AG09319 (cell line): ENCODE results near the gene RTKN.
"Not testable (repeated sequence)": the region's sequence is repeated elsewhere in the genome, so short reads cannot be mapped to it uniquely, and the experiment has no call there.

Source experiments
- DNase-seq: peaks from one replicate; pipeline ENCODE4 v3.0.0-alpha.2; 2010; ENCODE audit warnings: low read depth; ENCODE audit errors: extremely low read depth
- CTCF ChIP-seq: IDR thresholded peaks from 2 replicates; pipeline ENCODE4 v1.5.1; 2011; ENCODE audit warnings: low read depth, mild to moderate bottlenecking, inconsistent platforms, low read length, moderate library complexity

RTKN gene

GRCh38 chr2:74471332-74472065, 29.8 kb upstream of the RTKN start:
- no peak for TF ChIP-seq CTCF
- no peak for DNase-seq

- not testable (repeated sequence) for DNase-seq
These were observed 29.0 kb upstream of the RTKN start for GRCh38 chr2:74470742-74471141.

GRCh38 chr2:74464406-74464805, 22.7 kb upstream of the RTKN start:
- no peak for TF ChIP-seq CTCF
- no peak for DNase-seq

- TF ChIP-seq CTCF = no peak
These were observed 21.0 kb upstream of the RTKN start for GRCh38 chr2:74462786-74463105.

GRCh38 chr2:74462054-74462785, 20.5 kb upstream of the RTKN start:
- TF ChIP-seq CTCF = no peak
- DNase-seq = no peak

More at GRCh38 chr2:74462786-74463105, 21.0 kb upstream of the RTKN start:
- no peak for DNase-seq

- no peak for TF ChIP-seq CTCF
- DNase-seq = no peak
These were observed 19.7 kb upstream of the RTKN start for GRCh38 chr2:74461187-74462053.

- not testable (repeated sequence) for DNase-seq
These were observed 18.4 kb upstream of the RTKN start for GRCh38 chr2:74460187-74460586.

- not testable (repeated sequence) for DNase-seq
These were observed 17.9 kb upstream of the RTKN start for GRCh38 chr2:74459503-74460118.
